Measurements from ENCODE around the gene HPGDS.
"Not testable (repeated sequence)": the region's sequence is repeated elsewhere in the genome, so short reads cannot be mapped to it uniquely, and the experiment has no call there.

Gene HPGDS

DNA sequence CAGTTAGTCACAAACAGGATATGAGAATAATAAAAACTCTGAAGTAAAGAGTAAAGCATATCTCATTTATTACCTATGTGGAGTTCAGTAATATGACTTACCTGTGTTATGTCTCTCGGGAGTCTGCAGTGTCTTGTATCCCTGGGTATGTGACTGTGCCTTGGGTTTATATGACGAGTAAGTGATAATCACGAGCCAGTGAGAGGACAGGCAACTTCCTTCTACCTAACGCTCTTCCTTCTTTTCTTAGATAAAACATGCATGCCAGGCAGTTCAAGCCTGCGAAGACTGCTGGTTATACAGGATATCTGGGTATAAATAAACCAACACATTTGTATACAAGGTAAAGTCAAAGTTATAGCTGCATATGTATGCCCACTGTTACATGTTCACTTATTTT, at the start of gene HPGDS:
HPGDS (minus strand) TSS at position 143 of the 400 bp plus-strand sequence. CDS start 8,207 bp downstream, outside the sequence.
- DNase-seq (ENCODE audit: low read depth in 2 of 2), result no peak

DNA sequence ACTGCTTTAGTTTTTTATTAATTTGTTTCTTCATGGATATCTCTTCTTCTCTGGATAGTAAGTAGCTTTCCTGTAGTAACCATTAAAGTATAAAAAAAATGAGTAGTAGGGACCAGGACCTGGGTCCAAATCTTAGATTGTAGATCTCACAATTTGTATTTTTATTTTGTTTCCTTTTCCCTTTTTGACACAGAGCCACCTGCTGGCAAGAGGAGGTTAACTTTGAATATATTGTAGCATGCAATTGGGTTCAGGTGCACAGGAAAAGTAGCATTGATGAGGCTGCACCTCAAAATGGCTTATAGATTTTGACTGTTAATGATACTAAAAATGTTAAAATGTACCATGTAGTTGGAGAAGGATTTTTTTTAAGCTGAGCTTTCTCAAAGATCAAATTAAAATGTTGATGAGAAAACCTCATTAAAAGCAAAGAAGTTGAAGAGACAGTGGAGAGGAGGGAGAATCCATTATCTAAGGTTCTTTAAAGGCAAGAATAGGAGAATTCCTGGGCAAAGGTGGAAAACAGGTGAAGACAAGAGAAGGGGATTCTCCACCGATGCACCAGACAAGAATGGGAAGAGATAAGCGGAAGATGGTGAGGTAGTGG, 48.3 kb upstream of the HPGDS start:
- DNase-seq (ENCODE audit: low read depth in 2 of 2), result no peak

DNA sequence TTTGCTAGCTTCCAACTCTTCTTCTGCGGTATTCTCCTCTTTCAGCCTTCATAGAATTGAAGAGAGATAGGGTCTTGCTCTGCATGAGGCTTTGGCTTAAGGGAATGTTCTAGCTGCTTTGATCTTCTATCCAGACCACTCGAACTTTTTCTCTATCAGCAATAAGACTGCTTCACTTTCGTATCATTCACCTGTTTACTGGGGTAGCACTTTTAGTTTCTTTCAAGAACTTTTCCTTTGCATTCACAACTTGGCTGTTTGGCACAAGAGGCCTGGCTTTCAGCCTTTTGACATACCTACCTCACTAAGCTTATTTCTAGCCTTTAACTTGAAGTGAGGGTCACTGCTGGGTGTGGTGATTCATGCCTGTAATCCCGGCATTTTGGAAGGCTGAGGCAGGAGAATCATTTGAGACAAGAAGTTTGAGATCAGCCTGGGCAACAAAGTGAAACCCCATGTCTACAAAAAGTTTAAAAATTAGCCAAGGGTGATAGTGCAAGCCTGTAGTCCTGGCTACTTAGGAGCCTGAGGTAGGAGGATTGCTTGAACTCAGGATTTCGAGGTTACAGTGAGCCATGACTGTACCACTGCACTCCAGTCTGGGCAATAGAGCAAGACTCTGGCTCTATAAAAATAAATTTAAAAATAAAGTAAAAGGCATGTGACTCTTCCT, 47.1 kb upstream of the HPGDS start:
- no peak for DNase-seq (ENCODE audit: low read depth in 2 of 2)

DNA sequence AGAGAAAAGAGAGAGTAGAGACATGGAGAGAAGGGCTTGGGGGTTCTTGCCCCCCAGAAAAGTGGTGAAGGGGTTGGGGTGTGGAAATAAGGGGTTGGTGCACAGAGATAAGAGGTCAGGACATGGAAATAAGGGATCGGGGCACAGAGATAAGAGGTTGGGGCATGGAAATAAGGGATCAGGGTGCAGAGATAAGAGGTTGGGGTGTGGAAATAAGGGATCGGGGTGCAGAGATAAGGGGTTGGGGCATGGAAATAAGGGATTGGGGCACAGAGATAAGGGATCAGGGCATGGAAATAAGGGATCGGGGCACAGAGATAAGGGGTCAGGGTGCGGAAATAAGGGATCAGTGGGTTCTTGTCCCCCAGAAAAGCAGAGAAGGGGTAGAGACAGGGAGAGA, 45.3 kb upstream of the HPGDS start:
- DNase-seq (ENCODE audit: low read depth in 2 of 2), result not testable (repeated sequence)

DNA sequence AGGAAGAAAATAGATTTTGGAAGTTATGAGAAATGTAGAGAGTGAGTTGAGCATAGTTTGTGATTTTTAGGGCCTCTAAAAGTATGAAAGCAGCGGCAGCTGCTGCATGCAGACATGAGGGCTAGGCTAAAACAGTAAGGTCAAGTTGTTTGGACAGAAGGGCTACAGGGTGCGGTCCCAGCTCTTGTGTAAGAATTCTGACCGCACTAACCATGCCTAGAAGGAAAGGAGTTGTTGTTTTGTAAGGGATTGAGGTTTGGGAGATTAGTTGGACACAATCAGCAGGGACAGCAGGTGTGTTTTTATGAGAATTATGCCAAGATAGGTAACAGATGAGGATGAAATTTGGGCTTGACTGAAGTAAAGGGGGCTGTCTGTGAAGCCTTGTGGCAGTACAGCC, 42.8 kb upstream of the HPGDS start:
- DNase-seq (ENCODE audit: low read depth in 2 of 2), result not testable (repeated sequence)

DNA sequence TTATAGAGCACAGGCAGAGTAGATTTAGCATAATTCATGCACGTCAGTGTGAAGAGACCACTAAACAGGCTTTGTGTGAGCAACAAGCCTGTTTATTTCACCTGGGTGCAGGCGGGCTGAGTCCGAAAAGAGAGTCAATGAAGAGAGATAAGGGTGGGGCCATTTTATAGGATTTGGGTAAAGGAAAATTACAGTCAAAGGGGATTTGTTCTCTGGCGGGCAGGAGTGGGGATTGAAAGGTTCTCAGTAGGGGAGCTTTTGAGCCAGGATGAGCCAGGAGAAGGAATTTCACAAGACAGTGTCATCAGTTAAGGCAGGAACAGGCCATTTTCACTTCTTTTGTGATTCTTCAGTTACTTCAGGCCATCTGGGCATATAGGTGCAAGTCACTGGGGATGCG, 40.3 kb upstream of the HPGDS start:
- DNase-seq (ENCODE audit: low read depth in 2 of 2), result not testable (repeated sequence)

DNA sequence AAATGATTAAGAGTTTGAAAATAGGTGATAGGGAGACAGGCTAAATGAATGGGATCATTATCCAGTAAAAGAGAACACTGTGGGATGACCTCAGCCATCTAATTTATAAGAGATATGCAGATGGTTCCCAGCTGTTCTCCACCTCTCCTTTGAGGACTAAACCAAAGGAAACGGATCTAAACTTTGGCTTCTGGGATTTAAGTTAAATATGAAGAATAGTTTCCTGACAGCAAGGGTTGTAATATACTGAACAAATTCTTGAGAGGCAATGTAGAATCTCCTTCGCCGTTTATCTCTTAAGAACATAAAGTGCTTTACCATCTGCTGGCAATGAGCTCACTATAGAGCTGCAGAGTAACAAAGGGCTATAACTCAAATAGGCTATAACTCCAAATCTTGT, 35.4 kb upstream of the HPGDS start:
- DNase-seq (ENCODE audit: low read depth in 2 of 2), result no peak

DNA sequence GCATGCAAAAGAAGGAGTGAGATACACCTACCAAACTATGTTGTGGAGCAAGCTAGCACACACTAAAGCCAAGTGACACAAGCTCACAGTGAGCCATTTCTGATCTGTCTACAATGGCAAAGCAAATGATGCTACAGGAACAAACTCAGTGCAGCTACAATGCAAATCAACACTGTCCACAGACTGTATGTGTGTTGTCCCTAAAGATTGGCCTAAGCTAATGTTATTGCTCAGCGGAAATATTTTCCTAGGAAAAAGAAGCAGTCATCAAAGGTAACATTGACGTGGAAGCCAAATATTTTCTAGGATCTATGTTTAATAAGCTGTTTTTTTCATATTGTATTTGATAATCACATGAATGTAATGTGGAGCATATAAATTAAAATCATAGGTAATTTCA, 34.7 kb upstream of the HPGDS start:
- no peak for DNase-seq (ENCODE audit: low read depth in 2 of 2)

DNA sequence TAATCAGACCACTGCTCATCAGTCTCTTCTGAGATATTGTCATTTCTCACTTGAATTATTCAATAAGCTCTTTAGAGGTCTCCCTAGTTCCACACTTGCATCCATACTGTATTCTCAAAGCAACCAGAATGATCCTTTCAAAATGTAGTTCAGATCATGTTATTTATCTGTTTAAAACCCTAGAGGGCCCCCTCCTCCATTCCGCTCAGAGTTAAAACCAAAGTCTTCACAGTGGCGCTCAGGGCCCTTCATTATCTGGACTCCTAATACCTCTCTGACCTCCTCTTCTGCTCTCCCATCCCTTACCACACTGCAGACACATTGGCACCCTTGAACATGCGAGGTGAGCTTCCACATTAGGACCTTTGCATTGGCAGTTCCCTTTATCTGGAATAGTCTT, 32.7 kb upstream of the HPGDS start:
- DNase-seq (ENCODE audit: low read depth in 2 of 2), result no peak

DNA sequence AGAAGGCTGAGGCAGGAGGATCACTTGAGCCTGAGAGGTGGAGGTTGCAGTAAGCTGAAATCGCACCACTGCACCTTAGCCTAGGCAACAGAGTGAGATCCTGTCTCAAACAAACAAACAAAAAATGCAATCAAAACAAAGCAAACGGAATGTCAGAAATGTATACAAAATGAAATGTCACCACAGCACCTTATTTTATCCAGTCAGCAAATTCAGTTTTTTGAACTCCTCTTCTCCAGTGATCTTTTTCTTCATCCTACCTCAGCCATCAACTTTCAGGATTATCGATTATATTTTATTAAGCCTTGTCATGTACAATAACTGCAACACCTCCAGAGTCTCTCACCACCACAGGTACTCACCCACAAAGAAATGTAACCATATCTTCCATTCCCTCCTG, 31.1 kb upstream of the HPGDS start:
- no peak for DNase-seq (ENCODE audit: low read depth in 2 of 2)

DNA sequence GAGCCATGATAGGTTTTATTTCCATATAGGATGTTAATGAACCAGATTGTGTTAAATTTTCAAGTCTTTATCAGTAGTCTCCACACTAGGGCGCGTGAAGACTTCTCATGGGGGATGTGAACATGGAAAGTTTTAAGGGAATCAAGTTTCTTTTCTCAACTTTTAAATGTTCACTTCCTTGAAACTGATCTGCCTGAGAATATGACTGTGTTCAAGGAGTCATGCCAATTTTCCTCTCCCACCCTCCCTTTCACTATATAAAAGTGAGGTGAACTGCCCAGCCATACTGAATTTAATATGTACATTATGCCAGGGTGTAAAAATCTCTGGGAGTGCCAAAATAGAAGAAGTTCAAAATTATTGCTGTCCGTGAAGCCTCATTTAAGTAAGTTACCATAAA, 30.4 kb upstream of the HPGDS start:
- DNase-seq (ENCODE audit: low read depth in 2 of 2), result no peak

DNA sequence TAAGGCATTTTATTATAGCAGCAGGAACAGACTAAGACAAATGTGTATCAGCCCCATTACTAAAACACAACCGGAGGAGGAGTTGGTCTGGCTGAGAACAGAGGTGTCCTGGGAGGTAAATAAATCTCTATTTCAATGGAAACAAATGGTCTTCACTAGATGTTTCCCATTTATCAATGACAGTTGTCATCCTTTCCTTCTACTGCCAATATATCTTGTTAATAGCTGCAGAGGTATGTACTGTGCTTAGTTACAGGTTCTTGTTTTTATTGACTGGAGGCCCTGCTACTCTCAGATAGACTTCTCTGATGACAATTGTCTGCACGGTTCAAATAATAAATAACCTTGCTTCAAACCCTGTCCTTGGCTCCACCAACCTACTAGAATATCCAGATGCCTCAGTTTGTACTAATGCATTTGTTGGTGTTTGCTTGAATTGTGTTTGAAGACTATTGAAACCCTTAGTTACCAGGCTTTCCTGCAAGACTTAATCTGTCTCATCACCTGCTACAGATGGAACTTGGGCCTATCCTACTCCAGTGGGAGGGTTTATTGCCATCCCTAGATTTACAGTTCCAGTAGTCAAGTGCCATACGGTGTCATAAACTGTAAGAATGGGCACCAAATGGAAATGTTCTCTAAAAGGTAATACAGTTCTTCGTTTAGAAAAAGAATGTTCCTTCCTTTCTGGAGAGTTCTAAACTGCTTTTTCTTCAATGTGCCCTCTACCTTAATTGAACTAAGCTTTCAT, 29.8 kb upstream of the HPGDS start:
- no peak for DNase-seq (ENCODE audit: low read depth in 2 of 2)

DNA sequence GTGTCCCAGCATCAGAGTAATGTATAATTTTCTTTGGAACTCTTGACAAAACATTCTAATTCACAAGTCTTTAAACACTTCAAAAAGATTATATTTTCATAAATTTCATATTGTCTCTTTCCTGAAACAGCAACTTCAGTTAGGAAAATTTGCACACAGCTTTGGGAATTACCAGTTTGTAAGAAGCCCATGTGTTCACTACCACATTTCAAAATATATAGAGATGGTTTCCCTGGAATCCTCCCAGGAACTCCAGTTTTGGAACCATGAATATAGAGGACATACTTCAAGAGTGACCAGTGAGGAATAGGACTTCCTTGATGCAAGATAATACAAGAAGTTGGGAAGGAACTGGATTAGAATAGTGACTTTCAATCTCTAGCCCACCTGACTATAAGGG, 28.7 kb upstream of the HPGDS start:
- no peak for DNase-seq (ENCODE audit: low read depth in 2 of 2)

DNA sequence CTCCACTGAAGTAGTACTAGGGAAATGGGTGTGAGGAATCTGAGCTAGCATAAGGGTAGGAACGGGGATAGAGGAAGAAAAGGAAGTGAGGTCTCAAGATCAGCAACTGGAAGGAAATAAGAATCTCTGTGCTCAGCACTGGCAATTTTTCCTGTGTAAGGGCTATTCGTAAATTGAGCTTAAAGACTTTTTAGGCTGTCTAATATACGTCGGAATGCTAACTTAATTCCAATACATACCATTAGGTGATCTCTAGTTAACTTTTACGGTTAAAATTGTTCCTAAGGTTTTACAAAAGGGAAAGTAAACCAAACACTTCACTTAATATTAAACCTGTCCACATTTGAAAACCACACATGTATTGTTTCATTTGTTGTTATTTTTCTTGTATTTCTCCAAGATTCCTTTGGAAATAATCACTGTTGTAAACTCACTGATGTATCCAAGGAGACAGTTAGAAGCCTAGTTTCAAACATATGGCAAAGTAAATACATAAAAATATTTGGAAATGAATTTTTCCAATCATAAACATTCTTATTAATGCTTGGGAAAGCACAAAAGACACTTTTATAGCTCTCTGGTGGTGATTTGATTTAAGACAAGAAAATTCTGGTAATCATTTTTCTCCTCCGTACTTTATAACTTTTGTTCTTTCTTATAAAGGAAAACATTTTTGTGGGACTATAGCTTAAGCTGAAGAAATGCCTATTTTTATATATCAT, 28.1 kb upstream of the HPGDS start:
- no peak for DNase-seq (ENCODE audit: low read depth in 2 of 2)

DNA sequence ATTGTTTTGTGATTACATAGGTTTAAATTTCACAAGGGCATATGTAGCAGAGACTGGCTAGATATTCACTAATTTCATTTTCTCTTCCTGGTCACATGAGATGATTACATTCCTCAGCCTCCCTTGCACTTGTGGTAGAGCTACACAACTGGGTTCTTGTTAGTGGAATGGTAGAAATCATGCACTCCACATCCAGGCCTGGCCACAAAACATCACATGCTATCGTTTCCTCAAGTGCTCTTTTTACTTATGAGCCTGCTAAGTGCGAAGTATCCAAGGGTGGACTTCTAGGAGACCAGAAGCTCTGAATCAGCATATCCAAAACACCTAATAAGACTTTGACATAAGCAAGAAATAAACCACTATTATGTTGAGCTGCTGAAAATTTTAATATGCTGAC, 26.4 kb upstream of the HPGDS start:
- no peak for DNase-seq (ENCODE audit: low read depth in 2 of 2)

DNA sequence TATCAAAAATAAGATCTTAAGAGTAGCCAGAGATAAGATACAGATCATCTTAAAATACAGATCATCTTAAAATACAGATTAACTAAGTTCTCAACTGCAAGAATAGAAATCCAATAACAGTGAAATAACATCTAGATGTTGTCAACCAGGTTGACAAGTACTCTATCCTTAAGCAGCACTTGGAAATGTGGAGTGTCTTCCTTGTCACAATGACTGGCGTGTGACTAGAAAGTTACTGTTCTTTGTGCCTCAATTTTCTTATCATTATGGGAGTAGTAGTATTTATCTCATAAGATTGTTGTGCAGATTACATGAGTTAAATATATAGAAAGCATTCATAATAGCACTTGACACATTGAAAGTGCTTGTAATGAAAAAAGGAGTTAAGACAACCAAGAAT, 25.8 kb upstream of the HPGDS start:
- DNase-seq (ENCODE audit: low read depth in 2 of 2), result no peak

DNA sequence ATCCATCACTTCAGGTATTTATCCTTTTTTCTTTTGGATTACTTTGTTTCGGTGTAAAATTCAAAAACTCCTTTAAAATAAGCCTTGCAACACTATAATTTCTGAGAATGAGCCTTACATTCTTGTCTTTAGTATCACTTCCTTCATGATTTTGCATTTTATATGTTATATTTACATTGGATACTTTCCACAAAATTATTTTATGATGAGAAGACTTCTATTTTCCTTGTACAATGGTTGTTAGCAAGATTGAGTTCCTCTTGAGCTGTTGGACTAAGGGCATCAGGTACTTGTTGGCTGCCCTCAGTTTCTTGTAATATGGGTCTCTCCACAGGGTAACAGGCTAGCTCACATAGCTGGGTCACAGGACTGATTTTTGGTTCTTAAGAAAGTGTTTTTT, 22.7 kb upstream of the HPGDS start:
- no peak for DNase-seq (ENCODE audit: low read depth in 2 of 2)

DNA sequence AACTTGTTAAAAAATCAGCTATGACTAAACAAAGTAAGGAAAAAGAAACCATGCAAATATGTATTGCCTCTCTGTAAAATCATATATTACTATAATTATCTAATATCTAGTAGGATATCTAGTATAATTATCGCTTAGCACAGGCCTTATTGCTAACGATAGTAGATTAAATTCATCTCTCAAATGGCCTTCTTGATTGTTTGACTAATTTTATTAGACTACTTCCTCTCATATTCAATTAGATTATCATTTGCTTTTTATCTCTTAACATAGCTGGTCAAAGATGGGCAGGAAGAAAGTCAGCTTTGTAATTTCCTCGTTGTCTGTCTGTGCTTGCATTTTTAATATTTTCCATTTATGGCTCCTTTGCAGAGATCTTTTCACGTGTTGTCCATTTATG, 21.9 kb upstream of the HPGDS start:
- DNase-seq (ENCODE audit: low read depth in 2 of 2), result no peak

DNA sequence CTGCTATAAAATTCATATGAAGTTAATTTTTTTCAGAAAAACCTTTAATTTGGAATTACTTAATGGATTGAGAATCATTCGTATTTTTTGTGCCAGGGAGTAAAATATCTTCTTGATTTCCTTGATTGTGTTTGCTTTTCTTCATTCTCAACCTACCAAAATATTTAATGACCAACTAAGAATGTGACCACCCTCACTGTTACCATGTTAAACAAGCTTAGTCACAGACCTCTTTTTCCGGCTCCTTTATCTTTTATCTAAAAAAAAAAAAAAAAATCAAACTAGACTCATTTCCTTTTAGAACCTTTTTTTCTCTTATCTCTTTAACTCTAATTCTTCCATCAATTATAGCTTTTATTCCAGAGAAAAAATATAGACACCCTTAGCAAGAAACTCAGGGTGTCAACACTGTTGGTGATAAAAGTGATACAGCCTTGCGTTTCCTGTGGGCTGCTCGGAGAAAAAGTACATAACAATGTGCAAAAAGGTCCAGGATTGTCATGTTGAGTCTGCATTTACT, 20.6 kb upstream of the HPGDS start:
- DNase-seq (ENCODE audit: low read depth in 2 of 2), result no peak

DNA sequence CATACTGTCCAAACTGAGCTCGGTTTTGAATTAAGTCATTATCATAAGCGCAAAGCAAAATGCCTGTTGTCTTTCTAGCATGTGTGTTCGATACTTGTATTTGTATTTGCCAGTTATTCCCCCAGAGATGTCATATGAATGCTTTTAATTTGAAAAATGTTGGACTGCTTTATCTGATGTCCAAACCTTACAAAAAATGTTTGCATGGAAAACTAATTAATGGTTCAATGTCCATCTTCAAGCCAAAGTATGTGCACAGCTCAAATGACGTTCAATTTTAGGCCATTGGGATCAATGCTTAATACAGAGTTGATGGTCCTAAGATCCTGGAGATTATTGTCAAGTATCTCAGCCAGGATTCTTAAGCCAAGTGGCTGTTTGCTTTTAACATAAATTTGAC, 17.2 kb upstream of the HPGDS start:
- no peak for DNase-seq (ENCODE audit: low read depth in 2 of 2)

DNA sequence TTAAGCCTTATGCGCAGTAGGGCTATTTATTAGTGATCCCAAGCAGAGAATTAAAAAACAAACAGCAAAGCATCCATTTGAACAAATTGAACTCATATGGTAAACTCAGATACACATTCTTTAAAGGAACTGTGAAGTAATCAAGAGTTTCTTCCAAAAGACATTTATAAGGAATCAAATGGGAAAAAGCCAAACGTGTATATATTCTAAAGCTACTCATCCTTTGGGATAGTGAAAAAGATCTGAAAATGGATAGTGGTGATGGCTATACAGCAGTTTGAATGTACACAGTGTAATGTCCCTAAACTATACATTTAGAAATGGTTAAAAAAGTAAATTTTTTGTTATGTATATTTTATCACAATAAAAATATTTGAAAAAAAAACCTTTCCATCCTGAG, 16.6 kb upstream of the HPGDS start:
- DNase-seq (ENCODE audit: low read depth in 2 of 2), result no peak

DNA sequence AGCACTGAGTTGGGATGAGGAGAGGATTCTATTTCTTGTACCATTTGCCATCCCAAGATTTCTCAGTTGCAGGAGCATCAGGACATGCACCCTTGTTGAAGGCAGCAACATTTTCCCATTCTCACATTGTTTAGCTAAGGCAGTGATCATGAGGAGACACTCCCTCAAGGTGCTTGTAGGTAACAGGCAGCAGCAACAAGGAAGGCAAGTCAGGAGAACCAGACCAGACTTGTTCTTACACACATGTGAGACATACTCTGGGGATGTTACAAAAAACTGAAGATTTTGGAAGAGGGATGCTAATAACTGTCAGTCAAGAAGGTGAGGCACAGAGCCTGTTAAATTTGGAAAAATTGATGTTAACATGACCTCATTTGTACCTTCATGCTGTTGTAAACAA, 15.5 kb upstream of the HPGDS start:
- DNase-seq (ENCODE audit: low read depth in 2 of 2), result no peak
